Trophoblast cell (in vitro differentiated cells and primary cell): ENCODE measurements around the gene GMPPB.
A peak's percentile ranks its signal among the peaks of the same experiment; 100 is the strongest.
"Not testable (repeated sequence)": the region's sequence is repeated elsewhere in the genome, so short reads cannot be mapped to it uniquely, and the experiment has no call there.

ENCODE experiments used
- DNase-seq, 2 donors: peaks; one replicate each; pipeline ENCODE4 v3.0.0-alpha.2; 2016
- H2AFZ ChIP-seq: 2 replicates; pipeline ENCODE4 v1.6.1; 2013; ENCODE audit warnings: low read length, moderate library complexity, mild to moderate bottlenecking; ENCODE audit not compliant: insufficient read depth, poor library complexity
- H2AK5ac ChIP-seq: 2 replicates; pipeline ENCODE4 v1.6.1; 2013; ENCODE audit warnings: mild to moderate bottlenecking, low read length
- H2BK120ac ChIP-seq: 2 replicates; pipeline ENCODE4 v1.6.1; 2013; ENCODE audit warnings: low read length, mild to moderate bottlenecking, moderate library complexity; ENCODE audit not compliant: insufficient read depth, poor library complexity
- H2BK12ac ChIP-seq: 2 replicates; pipeline ENCODE4 v1.6.1; 2013; ENCODE audit warnings: mild to moderate bottlenecking, low read length, moderate library complexity
- H2BK5ac ChIP-seq: 2 replicates; pipeline ENCODE4 v1.6.1; 2013; ENCODE audit warnings: low read length, low read depth, moderate library complexity, mild to moderate bottlenecking; ENCODE audit not compliant: poor library complexity
- H3K14ac ChIP-seq: 2 replicates; pipeline ENCODE4 v1.6.1; 2013; ENCODE audit warnings: mild to moderate bottlenecking, low read length
- H3K18ac ChIP-seq: 2 replicates; pipeline ENCODE4 v1.6.1; 2013; ENCODE audit warnings: mild to moderate bottlenecking, low read length
- H3K23ac ChIP-seq: 2 replicates; pipeline ENCODE4 v1.6.1; 2013; ENCODE audit warnings: low read length
- H3K27ac ChIP-seq: 2 replicates; pipeline ENCODE4 v1.5.1; 2013; ENCODE audit warnings: low read depth, mild to moderate bottlenecking, inconsistent platforms, low read length, moderate library complexity
- H3K27me3 ChIP-seq: 2 replicates; pipeline ENCODE4 v1.6.1; 2013; ENCODE audit warnings: inconsistent platforms, mild to moderate bottlenecking, low read length, moderate library complexity; ENCODE audit not compliant: insufficient read depth
- H3K36me3 ChIP-seq, 2 experiments: 1 replicate in 1 of 2; 2 replicates in 1 of 2; pipeline ENCODE4 v1.6.1; 2013; ENCODE audit warnings: low read length in 2 of 2, mild to moderate bottlenecking in 2 of 2, moderate library complexity in 1 of 2; ENCODE audit not compliant: insufficient read depth in 2 of 2, control insufficient read depth in 1 of 2
- H3K4ac ChIP-seq: 2 replicates; pipeline ENCODE4 v1.6.1; 2013; ENCODE audit warnings: low read depth, mild to moderate bottlenecking, low read length, moderate library complexity
- H3K4me1 ChIP-seq, 2 experiments: 1 replicate in 1 of 2; 2 replicates in 1 of 2; pipeline ENCODE4 v1.6.1; 2013; ENCODE audit warnings: low read length in 2 of 2, mild to moderate bottlenecking in 2 of 2, moderate library complexity in 1 of 2; ENCODE audit not compliant: insufficient read depth in 2 of 2, control insufficient read depth in 1 of 2
- H3K4me2 ChIP-seq: 2 replicates; pipeline ENCODE4 v1.6.1; 2013; ENCODE audit warnings: inconsistent platforms, mild to moderate bottlenecking, low read length, moderate library complexity
- H3K4me3 ChIP-seq: 2 replicates; pipeline ENCODE4 v1.5.1; 2013; ENCODE audit warnings: mild to moderate bottlenecking, low read depth, low read length, inconsistent platforms
- H3K79me1 ChIP-seq: one replicate; pipeline ENCODE4 v1.6.1; 2013; ENCODE audit warnings: low read length
- H3K79me2 ChIP-seq: 2 replicates; pipeline ENCODE4 v1.6.1; 2013; ENCODE audit warnings: low read length, mild to moderate bottlenecking; ENCODE audit not compliant: control insufficient read depth, insufficient read depth, poor library complexity
- H3K9ac ChIP-seq: 2 replicates; pipeline ENCODE4 v1.6.1; 2013; ENCODE audit warnings: mild to moderate bottlenecking, low read length
- H3K9me3 ChIP-seq: 2 replicates; pipeline ENCODE4 v1.6.1; 2013; ENCODE audit warnings: low read depth, mild to moderate bottlenecking, control low read depth, inconsistent platforms, low read length; ENCODE audit not compliant: insufficient read depth
- H4K12ac ChIP-seq: 2 replicates; pipeline ENCODE4 v1.6.1; 2013; ENCODE audit warnings: low read depth, mild to moderate bottlenecking, low read length, moderate library complexity
- H4K8ac ChIP-seq: 2 replicates; pipeline ENCODE4 v1.6.1; 2013; ENCODE audit warnings: low read depth, mild to moderate bottlenecking, low read length, moderate library complexity
- H4K91ac ChIP-seq: one replicate; pipeline ENCODE4 v1.6.1; 2013; ENCODE audit warnings: low read depth, mild to moderate bottlenecking, low read length, moderate library complexity
- WGBS: extraction: QIAGEN DNeasy Blood & Tissue Kit; methylation state at CpG from one replicate; pipeline ENCODE4 v1.1.7; 2013; ENCODE audit warnings: missing lambda C conversion rate; ENCODE audit not compliant: insufficient read length, insufficient coverage; ENCODE audit errors: extremely low coverage; 5-methylcytosine and 5-hydroxymethylcytosine counted together

GMPPB gene

DNA sequence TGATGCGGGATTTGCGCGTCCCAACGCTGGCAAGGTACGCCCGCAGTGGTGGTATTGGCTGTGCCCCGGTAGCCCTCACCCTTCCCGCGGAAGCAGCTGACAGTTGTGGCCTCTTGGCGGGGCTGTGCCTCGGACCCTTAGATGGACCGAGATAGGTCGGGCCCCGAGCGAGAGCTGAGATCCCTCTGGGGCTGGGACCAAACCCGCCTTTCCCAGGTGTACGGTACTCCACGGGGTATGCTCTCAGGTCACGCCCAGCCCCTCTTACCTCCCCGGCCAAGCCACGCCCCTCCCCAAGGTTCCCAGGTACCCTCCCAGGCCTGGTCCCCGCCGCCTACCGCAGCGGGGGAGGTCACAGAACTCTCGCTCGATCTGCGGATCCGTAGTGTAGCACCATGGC lies 37.4 kb downstream of the GMPPB start:
- no CpG with 5 or more reads among the region's 29 CpGs for WGBS
- not testable (repeated sequence) for H4K12ac ChIP-seq, H3K79me2 ChIP-seq, H2BK12ac ChIP-seq, H3K4ac ChIP-seq, H3K23ac ChIP-seq, H2AK5ac ChIP-seq, H2AFZ ChIP-seq, H3K18ac ChIP-seq, H3K9me3 ChIP-seq, H3K14ac ChIP-seq, H3K27me3 ChIP-seq, H4K91ac ChIP-seq, H2BK5ac ChIP-seq, H3K79me1 ChIP-seq, H3K27ac ChIP-seq, H2BK120ac ChIP-seq
- DNase-seq = peak; percentile 52 to 56
- peaks cover 30 to 31% of the 10 kb centered on the region in 2 experiments for H3K36me3 ChIP-seq
- peak overlapping the region; percentile 64 for H3K4me3 ChIP-seq
- H3K4me1 ChIP-seq = peaks cover 3 to 18% of the 10 kb centered on the region in 2 experiments
- H4K8ac ChIP-seq = peak overlapping the region; percentile 58
- peak overlapping the region; percentile 91 for H3K4me2 ChIP-seq
- peak overlapping the region; percentile 85 for H3K9ac ChIP-seq

GRCh38 chr3:49685846-49686245 lies 37.9 kb downstream of the GMPPB start:
- WGBS = no CpG with 5 or more reads among the region's 36 CpGs

DNA sequence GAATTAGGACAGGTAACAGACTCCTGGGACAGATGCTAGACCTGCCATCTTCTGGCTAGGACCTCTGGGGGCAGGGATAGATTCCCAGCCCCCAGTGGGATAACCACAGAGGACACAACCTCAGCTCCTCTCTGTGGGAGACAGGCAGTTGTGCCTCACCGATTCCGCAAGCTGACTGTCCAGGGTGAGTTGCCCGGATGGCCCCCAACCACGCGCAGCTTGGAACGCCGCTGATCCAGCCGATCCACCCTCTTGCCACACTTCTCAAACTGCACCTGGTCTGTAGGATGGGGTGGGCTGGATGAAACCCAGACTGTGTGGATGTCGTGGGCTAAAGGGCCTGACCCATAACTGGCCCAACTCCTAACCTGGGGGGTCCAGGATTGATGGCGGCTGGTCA lies 38.6 kb downstream of the GMPPB start:
- not testable (repeated sequence) for H2BK5ac ChIP-seq, H2BK120ac ChIP-seq, H3K9me3 ChIP-seq, H3K4ac ChIP-seq, H4K12ac ChIP-seq, H3K18ac ChIP-seq, H3K14ac ChIP-seq, H3K79me2 ChIP-seq, H2BK12ac ChIP-seq, H3K23ac ChIP-seq, H2AFZ ChIP-seq, H3K4me3 ChIP-seq, H2AK5ac ChIP-seq, H3K4me2 ChIP-seq, H4K91ac ChIP-seq, H3K27ac ChIP-seq, H4K8ac ChIP-seq, H3K79me1 ChIP-seq, H3K9ac ChIP-seq, H3K27me3 ChIP-seq
- Histone ChIP-seq H3K4me1 (peaks cover 3 to 15% of the 10 kb centered on the region in 2 experiments), H3K36me3 (peaks cover 43 to 44% of the 10 kb centered on the region in 2 experiments)
- no CpG with 5 or more reads among the region's 10 CpGs for WGBS
- DNase-seq = peak in 1 of 2 donors; percentile 56

More at GRCh38 chr3:49685846-49686245, 37.9 kb downstream of the GMPPB start:
- H3K79me1 ChIP-seq, H4K91ac ChIP-seq, H3K27me3 ChIP-seq, H4K8ac ChIP-seq, H2AK5ac ChIP-seq, H3K27ac ChIP-seq, H2BK5ac ChIP-seq, H3K9me3 ChIP-seq, H2BK120ac ChIP-seq, H4K12ac ChIP-seq, H2AFZ ChIP-seq, H3K4ac ChIP-seq, H3K9ac ChIP-seq, H3K79me2 ChIP-seq, H3K14ac ChIP-seq, H2BK12ac ChIP-seq, H3K23ac ChIP-seq, H3K18ac ChIP-seq, H3K4me3 ChIP-seq: not testable (repeated sequence)
- Histone ChIP-seq H3K36me3 (peaks cover 35 to 36% of the 10 kb centered on the region in 2 experiments), H3K4me1 (peaks cover 3 to 18% of the 10 kb centered on the region in 2 experiments), H3K4me2 (peak overlapping the region; percentile 91)
- DNase-seq = peak in 1 of 2 donors; percentile 23

DNA sequence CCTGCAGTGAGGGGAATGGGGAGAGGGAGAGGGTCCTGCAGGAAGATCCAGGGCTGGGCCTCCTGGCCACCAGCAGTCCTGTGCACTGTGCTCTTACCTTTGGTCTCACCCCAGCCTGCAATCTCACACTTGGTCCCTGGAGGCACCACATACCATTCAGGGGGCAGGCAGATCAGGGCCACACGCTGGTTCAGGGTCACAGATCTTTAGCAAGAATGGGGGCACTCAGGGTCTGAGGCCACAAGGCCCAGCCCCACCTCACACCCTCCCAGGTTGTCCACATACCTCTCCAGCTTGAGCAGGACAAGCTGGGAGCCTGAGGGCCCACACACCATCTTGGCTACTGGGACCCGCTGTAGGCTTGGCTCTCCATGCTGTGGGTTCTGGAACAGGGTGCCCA lies 39.3 kb downstream of the GMPPB start:
- H3K27ac ChIP-seq, H2AFZ ChIP-seq, H3K4ac ChIP-seq, H2BK5ac ChIP-seq, H2AK5ac ChIP-seq, H3K79me2 ChIP-seq, H3K79me1 ChIP-seq, DNase-seq, H3K9ac ChIP-seq, H4K12ac ChIP-seq, H3K4me3 ChIP-seq, H4K91ac ChIP-seq, H2BK120ac ChIP-seq, H3K18ac ChIP-seq, H2BK12ac ChIP-seq, H3K14ac ChIP-seq, H3K9me3 ChIP-seq, H3K4me2 ChIP-seq, H3K23ac ChIP-seq, H3K27me3 ChIP-seq, H4K8ac ChIP-seq: not testable (repeated sequence)
- no CpG with 5 or more reads among the region's 2 CpGs for WGBS
- Histone ChIP-seq H3K36me3 (peaks cover 49 to 50% of the 10 kb centered on the region in 2 experiments), H3K4me1 (peaks cover 3 to 12% of the 10 kb centered on the region in 2 experiments)
